Eye (tissue), 1 donor: Measurements from ENCODE around the gene TAGLN3.
A peak's percentile ranks its signal among the peaks of the same experiment; 100 is the strongest.

Experiments
- DNase-seq: peaks from one replicate; pipeline ENCODE4 v3.0.0-alpha.2; 2015

The TAGLN3 gene

DNA sequence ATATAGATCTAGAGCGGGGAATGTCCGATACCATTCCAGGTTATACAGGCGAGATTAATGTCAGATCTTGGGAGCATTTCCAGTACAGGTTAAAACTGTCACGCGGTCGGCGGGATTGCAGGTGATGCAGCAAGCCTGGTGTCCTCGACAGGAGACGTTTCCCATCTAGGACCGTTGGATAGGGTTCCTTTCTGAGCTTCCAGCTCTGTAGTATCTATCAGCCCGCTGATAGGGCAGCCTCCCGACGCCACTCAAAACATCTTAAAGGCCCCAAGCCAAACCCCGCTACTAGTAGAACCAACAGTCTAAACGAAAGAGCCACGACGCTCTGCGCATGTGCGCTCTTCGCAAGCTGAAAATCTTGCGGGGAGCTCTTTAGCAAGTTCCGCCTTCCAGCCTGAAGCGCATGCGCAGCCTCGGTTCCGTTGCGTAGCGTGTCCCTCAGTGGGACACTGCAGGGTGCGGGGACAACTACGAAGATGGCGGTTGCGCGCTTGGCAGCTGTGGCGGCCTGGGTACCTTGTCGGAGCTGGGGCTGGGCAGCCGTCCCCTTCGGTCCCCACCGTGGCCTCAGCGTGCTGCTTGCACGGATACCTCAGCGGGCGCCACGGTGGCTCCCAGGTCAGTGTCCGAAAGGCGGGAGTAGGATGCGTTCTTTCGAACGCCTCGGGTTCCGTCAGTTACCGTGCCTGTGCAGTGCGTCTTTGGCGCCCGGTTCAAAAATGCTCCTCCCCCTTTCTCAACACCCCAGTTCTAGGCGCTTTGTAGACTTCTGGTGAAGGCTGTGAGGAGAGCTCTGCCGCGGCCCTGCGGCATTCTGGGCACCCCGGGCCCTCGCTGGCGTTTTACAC lies 19.9 kb upstream of the TAGLN3 start, which contains the start of gene ABHD10:
Gene ABHD10, plus strand, starts transcription at position 444 of the 851 bp plus-strand sequence. Its CDS starts 36 bp downstream, at position 480.
- peak; percentile 99 for DNase-seq

DNA sequence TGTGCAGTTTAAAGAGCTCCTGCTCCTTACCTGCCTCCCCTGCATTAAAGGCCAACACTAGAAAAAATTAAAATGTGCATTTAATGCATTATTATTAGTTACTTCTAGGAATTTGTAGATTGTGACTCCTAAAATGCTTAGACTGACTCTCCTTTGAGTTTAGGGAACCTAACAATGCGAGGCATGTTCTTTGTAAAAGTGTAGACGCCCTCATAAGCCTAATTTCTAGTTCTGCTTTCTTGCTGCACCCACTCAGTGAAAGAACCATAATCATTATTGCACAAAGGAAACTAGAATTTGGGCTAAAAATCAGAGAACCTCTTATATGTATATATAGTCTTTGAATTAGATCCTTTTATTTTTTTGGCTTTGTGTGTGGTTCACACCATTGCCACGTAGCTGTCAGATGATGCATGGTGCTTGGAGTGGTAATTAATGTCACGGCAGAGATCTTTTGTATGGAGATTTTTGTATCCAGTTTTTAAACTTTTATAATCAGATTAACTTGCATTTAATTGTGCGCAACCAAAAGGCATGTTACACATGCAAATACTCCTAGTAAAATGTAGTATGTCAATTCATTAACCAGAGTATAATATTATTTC lies 19.2 kb upstream of the TAGLN3 start:
- no peak for DNase-seq

DNA sequence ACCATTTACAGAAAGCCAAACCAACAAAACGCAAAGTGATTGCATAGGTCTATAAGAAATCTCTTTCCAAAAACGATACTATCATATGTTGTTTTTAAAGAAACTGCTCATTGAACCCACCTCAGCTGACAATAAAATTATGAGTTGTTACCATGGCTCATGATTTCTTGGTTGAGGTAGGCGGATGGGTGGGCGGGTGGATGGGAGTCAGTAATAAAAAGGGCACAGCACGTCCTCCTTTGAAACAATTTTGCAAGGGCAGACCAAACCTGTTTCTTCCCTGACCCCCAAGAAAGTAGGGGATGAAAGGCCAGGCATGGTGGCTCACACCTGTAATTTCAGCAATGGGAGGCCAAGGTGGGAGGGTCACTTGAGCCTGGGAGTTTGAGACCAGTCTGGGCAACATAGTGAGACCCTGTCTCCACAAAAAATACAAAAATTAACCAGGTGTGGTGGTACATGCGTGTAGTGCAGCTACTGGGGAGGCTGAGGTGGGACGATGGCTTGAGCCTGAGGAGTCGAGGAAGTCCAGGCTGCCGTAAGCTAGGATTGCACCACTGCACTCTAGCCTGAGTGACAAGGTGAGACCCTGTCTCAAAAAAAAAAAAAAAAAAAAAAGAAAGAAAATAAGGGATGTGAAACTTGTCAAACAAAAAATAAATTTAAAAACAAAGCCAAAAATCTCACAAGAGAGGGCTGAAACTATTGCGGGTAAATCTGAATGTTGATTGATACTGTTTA lies 17.8 kb upstream of the TAGLN3 start:
- no peak for DNase-seq

DNA sequence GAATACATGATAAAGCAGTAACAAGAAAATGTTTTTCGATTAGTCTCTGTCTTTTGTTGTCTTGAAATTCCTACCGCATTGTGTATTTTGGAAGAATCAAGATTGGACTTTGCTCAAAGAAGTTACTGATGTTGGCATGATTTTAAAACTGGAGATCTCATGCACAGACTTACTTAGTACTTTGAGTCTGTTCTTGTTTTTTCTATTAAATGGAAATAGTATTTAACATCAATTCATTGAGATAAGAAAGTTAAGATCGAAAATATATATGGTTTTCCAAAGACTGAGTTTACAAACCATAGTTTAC lies 17.3 kb upstream of the TAGLN3 start:
- no peak for DNase-seq

DNA sequence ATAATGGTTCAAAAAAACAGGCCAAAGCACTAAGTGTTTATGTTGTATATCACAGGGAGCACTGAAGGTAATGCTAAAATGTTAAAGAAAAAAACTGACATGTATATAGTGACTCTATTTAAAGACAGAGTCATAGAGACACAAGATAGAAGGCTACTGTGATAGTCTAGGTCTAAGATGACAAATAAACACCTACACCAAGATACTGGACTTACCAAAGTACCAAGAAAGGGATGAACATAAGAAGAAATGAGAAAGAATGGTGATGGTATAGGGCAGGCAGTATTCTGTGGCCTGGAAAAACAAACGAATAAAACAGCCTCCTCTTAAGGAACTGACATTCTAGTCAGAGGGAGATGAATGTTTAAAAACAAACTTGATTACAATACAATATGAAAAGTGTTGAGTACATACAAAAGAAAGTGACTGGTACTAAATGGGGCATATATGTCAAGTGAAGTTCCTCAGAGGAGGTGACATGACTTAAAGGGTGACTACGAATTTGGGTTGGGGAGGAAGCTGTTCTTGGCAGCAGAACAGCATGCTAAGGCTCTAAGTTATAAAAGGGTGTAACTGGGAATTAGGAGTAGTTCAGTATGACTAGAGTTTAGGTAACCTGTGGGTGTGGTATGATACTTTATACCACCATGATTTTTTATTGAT lies 14.0 kb upstream of the TAGLN3 start:
- no peak for DNase-seq

DNA sequence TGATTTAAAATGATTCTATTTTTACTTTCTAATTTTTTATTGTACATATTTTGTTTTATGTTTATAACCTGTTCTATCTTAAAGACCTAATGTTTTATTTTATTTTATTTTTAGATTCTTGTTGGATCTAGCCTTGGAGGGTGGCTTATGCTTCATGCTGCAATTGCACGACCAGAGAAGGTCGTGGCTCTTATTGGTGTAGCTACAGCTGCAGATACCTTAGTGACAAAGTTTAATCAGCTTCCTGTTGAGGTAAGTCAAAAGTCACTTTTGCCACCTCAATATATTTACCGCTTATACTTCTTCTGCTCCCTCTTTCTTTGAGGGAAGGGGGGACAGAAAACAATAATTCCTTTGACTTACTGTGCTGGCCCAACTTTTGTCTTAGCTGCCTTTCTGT lies 11.9 kb upstream of the TAGLN3 start:
- no peak for DNase-seq

DNA sequence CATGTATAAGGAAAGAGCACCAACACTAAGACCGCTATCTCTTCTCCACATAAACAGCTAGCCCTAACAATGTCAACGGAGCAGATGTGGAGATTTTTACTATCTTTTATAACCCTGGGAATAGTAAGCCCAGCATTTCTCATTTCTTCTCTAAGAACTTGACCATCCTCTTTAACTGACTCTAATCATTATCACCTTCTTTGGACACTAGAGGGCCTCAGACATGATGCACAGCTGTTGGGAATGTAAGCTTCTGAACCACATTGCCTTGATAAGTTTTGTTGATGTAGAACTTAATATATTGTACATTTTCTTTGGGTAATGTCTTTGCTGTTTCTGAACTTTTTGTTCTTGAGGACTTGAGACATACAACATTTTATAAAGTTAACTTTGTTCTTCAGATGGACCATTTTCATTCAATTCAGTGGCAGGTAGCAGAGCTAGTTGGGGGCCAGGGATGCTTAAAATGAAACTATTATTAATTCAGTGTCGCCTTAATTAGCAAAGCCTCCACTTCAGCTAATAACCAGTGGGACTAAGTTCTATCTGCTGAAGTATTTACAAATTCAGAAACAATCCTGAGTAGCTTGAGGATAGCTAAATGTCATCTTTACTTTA lies 9.6 kb upstream of the TAGLN3 start:
- peak; percentile 81 for DNase-seq

DNA sequence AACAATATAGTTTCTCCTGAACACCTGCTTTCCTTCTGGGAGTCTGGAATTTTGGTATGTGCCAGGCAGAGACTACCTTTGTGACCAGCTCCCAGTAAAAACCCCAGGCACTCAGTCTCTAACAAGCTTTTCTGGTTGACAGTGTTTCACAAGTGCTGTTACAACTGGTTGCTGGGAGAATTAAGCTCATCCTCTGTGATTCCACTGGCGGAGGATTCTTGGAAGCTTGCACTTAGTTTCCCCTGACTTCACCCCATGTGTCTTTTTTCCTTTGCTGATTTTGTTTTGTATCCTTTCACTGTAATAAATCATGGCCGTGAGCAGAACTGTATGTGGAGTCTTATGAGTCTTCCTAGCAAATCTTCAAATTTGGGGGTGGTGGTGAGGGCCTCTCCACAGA lies 5.7 kb upstream of the TAGLN3 start:
- no peak for DNase-seq

DNA sequence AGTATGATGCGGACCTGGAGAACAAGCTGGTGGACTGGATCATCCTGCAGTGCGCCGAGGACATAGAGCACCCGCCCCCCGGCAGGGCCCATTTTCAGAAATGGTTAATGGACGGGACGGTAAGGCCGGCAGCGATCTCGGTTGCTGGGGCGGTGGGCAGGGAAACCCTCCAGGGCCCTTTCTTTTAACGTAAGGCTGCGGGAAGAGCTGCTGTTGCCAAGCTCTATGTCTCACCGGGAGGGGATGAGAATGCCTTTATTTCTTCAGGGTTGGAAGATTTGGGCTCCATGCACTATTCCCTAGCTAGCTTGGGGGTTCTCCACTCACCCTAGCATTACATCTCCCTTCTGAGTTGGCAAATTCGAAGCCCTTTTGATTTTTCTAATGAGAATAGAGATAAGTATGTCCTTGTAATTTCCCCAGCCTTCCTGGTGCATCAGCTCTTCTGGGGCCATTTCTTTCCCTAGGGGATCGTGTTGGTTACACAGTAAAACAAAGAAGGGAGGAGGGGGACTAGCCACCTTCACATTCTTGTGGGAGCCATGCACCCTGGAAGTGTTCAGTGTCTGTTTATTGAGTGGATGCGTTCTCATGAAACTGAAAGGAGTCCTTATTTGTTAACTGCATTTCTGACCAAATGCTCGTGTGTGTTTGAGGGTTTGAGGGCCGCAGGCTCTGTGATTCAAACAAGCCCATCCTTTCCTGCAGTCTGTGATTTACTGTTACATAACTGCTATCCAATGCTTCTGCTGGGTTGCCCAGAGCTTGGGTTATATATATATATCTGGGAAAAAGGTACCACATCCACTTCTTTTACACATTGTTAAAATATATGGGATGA lies 982 bp downstream of the TAGLN3 start:
- DNase-seq, result peak; percentile 82

DNA sequence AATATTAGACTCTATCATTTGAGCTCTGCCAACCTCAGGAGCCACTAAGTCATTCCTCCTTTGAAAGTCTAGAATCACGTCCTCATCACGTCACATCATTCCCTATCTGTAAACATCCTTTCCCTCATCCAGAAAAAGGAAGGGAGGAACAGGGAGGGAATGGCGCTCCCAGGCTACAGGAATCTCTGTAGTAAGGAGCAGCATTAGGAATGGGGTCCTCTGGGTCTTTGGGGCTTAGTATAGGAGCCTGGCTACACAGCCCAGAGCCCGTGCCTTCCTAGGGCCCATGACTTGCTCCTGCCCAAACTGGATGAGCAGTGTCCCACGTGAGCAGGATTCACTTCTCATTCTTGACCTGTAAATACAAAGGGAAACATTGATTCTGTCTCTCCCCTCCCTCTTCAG lies 1.6 kb downstream of the TAGLN3 start:
- no peak for DNase-seq

DNA sequence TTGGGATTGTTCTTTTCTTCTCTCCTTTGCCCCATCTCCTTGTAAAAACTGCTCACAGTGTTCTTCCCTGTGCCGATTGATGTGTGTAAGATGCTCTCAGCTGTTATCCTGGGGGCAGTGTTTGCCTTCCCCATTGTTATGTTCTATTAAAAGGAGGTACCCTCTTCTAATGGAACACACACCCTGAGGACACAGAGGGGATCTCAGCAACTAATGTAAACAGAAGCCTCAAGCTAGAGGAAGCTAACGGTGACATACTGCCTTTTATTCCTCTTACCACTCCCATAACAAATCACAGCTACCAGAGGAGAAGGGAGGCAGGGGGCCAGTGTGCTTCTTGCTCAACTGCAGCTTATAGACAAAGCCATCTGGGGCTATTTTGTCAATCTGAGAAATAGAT lies 2.2 kb downstream of the TAGLN3 start:
- DNase-seq, result peak; percentile 58

DNA sequence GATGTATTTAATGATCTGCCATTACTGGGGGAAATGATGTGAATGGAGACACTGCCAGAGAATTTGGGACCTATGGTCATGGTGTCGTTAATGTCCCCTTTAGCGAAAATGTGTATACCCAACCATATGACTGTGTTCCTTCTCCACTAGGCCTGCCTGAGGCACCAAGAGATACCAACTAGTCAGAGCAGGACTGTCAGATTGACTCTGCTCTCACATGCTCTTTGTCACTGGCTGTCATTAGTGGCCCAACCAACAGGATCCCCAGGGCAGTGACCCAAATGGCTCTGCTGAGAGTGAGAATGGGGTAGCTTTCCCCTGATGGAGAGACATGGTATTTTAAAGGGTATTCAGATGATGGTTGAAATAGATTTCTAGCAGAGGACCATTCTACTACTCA lies 2.8 kb downstream of the TAGLN3 start:
- DNase-seq, result peak; percentile 73

DNA sequence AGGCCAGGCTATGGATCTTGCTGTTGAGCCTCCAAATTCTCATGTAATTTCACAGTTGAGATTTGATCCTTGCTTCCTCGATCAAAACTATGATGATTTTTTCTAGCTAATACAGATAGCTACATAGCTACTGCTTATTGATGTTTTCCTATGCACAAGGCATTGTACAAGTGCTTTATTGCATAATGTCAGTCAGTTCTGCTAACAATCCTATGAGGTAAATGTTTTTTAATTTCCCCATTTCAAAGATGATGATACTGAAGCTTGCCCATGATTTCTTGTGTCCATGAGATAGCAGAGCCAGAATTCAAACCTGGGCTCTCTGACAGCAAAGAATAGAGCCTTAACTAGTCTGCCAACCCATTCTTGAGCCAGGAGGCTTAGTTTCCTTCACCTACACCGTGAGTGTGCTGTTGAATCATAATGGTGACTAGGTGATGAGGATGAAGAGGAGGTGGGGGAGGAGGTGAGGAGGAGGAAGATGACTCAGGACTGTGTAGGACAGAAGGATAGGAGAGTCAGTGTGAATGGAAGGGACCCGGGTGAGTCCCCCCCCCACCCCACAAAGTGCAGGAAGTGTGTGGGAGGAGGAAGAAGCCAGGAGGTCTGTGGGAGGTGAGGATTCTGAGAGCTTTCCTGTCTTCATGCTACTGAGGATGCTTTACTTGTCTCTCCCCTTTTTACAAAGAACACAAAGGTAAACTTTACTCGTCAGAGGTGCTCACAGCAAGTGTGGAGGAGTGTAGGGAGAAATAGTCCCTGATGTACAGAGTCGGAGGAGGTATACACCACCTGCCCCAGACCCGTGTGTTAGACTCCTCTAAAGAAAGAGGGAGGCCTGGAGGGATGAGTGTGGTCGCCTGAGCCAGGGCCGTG lies 3.6 kb downstream of the TAGLN3 start:
- no peak for DNase-seq

DNA sequence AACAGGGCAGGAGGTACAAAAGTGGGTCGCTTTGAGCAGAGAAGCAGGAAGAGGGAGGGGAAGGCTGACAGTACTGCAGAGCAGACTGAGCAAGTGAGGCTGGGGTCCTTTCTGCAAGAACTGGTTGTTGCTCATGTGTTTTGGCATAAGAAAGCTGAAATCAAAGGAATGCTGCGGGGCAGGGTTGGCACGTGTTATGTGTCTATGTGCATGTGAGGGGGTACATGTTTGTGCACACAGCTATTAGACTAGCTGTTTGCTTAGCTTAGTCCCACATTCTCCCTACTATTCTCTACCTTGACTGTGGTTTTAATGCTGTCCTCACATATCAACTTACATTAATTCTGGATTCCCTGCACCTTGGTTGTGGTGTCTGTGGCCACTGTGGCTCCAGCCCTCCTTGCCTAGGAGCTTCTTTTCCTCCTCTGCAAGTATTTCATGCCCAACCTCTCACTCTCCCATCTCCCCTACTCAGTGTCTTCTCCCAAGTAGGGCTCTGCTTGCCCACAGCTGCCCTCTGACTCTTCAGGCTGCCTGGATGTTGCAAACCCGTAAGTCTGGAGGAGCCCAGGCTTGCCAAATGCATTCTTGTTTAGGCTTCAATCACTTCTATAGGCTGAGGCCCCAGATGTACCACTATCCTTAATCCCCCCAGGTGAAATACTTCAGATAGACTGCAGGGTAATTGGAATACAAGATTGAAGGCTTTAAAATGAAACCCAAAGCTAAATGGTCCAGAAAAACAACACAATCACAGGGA lies 4.8 kb downstream of the TAGLN3 start:
- DNase-seq, result no peak

DNA sequence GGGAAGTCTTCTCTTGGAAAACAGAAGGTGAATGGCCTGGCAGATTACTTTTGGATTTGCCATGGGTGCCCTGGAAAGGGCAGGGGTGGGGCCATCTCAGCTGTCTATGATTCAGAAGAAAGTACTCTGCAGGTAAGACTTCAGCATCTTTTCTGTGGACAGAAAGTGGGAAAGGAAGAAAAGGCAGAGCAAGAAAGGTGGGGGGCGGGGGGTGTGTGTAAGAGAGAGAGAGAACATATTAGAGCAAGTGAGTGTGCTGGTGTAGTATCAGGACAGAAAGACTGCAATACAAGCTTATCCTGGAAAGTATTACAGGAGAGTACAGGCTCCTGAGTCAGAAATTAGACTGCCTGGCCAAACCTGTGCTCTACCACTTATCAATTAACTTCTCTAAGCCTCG lies 5.5 kb downstream of the TAGLN3 start:
- DNase-seq, result no peak

DNA sequence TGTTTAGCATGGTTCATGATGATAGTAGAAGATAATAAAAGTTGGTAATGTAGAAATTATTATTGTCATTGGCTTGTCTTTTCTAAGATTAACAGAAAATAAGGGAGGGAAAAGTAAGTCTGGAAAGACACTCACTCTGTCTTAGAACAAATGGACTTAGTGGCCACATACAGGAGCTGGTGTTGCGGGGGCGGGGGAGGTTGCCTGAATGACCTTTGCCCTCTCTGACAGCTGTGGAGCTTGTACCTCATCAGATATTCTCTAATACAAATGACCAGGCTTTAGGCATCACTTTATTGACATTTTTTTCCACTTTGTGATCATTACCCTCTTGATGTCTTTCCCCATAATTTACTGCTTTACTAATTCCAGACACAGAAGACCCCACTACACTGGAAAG lies 5.9 kb downstream of the TAGLN3 start:
- no peak for DNase-seq

DNA sequence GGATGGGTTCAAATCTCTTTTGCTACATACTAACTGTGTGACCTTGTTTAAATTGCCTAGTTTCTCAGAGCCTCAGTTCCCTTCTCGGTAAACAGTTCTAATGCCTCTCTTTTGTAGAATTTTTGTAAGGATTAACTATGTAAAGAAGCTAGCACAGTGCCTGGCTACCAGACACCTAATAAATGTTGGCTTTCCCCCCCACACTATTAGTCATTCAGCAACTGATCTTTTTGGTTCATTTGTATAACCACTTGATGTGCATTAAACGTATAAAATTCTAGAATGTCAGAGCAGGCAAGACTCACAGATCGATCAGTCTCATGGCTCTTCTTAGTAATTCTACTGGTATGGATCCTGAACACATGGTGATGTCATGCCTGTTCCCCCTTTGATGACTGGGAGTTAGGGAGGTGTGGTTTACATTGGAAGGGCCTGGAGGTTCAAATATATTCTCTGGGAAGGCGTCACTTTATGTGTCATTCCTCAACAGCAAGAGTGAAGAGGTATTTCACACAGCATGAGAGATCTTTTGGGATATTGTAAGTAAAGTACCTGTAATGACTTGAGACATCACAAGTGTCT lies 6.5 kb downstream of the TAGLN3 start:
- no peak for DNase-seq

DNA sequence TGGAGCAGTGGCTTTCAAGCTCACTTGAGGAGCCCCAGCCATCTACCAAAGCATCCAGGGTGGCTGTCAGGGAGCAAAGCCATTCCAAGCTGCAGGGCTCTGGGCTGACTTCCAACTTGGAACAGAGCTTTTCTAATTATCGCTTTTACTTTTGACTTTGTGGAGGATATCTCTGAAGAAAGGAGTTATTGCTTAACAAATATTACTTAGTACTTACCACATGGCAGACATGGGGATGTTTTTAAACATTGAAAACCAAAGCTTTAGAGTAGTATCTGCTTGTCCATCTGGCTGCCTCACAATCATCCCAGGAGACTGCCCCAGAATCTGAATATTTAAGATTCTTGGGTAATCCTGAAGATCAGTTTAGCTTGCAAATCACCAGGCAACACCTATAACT lies 8.9 kb downstream of the TAGLN3 start:
- no peak for DNase-seq

DNA sequence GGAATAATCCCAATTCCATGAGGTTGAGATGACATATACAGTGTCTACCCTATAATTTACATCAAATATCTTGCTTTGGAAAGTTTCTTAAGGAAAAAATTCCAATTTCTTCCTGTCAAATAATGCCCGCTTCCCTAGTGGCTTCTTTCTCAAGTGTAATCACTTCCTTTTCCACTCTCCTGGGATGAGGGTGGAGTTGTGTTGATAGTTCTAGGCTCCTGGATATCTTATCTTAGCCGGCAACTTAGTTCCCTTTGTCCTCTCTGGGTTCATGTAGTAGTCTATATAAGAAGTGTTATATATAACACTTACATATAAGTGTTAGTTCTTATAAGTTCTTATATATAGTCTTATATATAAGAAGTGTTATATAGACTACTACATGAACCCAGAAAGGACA lies 10.9 kb downstream of the TAGLN3 start:
- no peak for DNase-seq

DNA sequence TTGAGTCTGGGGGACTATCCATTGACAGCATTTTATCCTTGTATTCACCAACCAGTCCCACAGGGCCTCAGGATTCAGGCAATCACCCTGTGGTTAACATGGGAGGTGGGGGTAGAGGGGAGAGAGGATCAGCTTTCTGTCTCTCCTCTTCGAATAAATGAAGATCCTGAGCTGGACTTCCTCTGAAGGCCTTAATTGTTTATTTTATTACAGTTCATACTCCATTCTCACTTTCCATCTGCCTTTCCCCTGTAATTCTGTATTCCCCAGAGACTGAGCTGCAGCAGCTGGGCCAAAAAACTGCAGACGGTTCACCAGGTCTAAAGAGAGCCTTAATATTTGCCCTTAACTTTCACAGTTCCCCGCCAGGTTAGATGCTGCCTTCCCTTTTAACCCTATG lies 11.9 kb downstream of the TAGLN3 start:
- DNase-seq, result no peak
